ENCODE results near the gene HINT3. TPM values are rescaled to one million over a fixed set of nuclear protein-coding genes. Genes with fewer than 3 reads are reported as not detected.

The HINT3 gene
- polyA plus RNA-seq, 1 donor (not counting 4 experiments of a cell fraction or from before 2014, with no cell fraction given): 3.9 TPM

DNA sequence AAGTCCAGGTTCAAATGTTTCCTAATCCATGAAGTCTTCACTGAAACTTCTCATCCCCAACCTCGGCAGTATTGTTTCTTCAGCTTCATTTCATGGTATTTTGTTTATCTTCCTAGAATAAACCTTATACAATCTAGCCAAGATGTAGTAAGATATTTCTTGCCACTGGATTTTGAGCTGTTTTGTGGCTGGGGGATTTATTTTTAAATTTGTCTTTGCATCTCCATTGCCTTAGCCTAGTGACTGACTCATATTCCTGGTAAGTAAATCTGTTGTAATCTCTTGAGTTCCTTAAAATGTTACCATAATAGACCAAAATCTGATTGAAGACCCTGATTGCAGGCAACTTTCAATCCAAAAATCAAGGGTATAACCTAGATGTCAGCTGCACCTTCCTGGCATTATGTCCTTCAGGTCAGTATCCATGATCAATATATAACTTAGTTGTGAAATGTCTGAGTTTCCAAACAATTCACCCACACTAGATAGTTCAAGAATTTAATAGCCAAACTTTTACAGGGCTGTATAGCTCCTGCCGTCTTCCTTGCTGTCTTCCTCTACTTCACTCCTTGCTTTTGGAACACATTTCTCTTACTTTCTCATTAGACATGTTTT, 25.1 kb downstream of the HINT3 start:
- no peaks in the 10 kb centered on the region for H4K20me1 ChIP-seq (ENCODE audit: control insufficient read depth, extremely low read depth, insufficient read depth, low read length)
- FAIRE-seq: no peak
- no peak overlapping the region for H3K27ac ChIP-seq (ENCODE audit: control insufficient read depth, insufficient read depth, low read length)
- H3K79me2 ChIP-seq (ENCODE audit: control insufficient read depth, insufficient read depth, low read length): peaks cover 6% of the 10 kb centered on the region
- H2AFZ ChIP-seq (ENCODE audit: control insufficient read depth, low read length): no peak overlapping the region
- H3K4me1 ChIP-seq (ENCODE audit: control insufficient read depth, extremely low read depth, insufficient read depth, low read length): peaks cover 11% of the 10 kb centered on the region
- no peaks in the 10 kb centered on the region for H3K27me3 ChIP-seq (ENCODE audit: control insufficient read depth, extremely low read depth, insufficient read depth, low read length)
- TF ChIP-seq, protein P1, sequence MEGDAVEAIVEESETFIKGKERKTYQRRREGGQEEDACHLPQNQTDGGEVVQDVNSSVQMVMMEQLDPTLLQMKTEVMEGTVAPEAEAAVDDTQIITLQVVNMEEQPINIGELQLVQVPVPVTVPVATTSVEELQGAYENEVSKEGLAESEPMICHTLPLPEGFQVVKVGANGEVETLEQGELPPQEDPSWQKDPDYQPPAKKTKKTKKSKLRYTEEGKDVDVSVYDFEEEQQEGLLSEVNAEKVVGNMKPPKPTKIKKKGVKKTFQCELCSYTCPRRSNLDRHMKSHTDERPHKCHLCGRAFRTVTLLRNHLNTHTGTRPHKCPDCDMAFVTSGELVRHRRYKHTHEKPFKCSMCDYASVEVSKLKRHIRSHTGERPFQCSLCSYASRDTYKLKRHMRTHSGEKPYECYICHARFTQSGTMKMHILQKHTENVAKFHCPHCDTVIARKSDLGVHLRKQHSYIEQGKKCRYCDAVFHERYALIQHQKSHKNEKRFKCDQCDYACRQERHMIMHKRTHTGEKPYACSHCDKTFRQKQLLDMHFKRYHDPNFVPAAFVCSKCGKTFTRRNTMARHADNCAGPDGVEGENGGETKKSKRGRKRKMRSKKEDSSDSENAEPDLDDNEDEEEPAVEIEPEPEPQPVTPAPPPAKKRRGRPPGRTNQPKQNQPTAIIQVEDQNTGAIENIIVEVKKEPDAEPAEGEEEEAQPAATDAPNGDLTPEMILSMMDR (optimal IDR thresholded peaks at IDR 0.05 in 1 of 3, IDR thresholded peaks at IDR 0.05 in 1 of 3, conservative IDR thresholded peaks at IDR 0.05 in 1 of 3; ENCODE audit: extremely low read depth in 1 of 3, insufficient read depth in 2 of 3, low read length in 3 of 3): no peak
- no peak for TF ChIP-seq EZH2 (IDR thresholded peaks at IDR 0.05; ENCODE audit: low read length)
- dilution Hi-C loops (cut with MboI; ENCODE audit: extremely low pct_ligation_motif_present, low sequenced_read_pairs): no loop called here
- no peaks in the 10 kb centered on the region for H3K9me3 ChIP-seq (ENCODE audit: control insufficient read depth, low read depth, low read length)
- no peak overlapping the region for H3K4me2 ChIP-seq (ENCODE audit: control insufficient read depth, extremely low read depth, insufficient read depth, low read depth, low read length)
- peaks cover 2% of the 10 kb centered on the region for H3K9me1 ChIP-seq (ENCODE audit: control insufficient read depth, extremely low read depth, insufficient read depth, low read length)
- no peak for DNase-seq (ENCODE audit: low read depth, low spot score)
- no peak overlapping the region for H3K9ac ChIP-seq (ENCODE audit: control insufficient read depth, extremely low read depth, insufficient read depth, low read length)
- H3K36me3 ChIP-seq (ENCODE audit: control insufficient read depth in 2 of 2, extremely low read depth in 1 of 2, insufficient read depth in 2 of 2, low read length in 2 of 2): peaks cover 0 to 1% of the 10 kb centered on the region in 2 experiments
- H3K4me3 ChIP-seq (ENCODE audit: control insufficient read depth in 2 of 3, extremely low read depth in 1 of 3, insufficient read depth in 2 of 3, low read depth in 1 of 3, low read length in 3 of 3): no peak overlapping the region

DNA sequence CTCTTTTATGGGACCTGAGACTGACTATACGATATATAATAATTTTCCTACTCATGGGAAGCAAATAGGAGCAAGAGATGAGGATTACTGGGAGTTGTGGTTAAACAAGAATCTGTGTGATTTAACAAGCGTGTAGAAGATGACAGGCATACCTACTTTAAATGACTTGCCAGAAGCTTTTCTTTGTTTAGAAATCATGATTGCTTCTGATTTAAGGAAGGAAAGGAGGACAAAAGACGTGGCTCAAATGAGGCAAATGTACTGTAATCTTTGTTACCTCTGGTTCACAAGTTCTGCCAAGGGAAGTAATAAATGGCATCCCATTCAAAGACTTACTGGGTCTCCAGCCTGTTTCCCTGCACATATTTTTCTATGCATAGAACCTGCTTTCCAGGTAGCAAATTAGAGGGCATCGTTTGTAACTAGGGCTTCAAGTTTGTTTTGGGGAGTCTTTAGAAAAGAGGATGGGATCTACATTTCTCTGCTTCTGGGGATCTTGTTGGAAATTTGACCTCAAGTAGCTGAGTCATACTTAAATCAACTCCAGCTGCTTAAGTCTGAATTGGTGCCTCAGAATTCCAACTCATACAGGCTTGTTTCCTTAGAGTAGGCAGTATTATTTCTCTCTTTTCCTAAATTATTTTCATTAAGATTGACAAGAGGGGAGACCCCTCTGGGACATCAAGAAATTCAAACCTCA, 26.8 kb downstream of the HINT3 start:
- no peak overlapping the region for H3K4me2 ChIP-seq (ENCODE audit: control insufficient read depth, extremely low read depth, insufficient read depth, low read depth, low read length)
- FAIRE-seq (no peak), DNase-seq (ENCODE audit: low read depth, low spot score) (no peak)

More for the DNA sequence above, 26.8 kb downstream of the HINT3 start:
- no peaks in the 10 kb centered on the region for H3K9me3 ChIP-seq (ENCODE audit: control insufficient read depth, low read depth, low read length)
- no peak overlapping the region for H3K4me3 ChIP-seq (ENCODE audit: control insufficient read depth in 2 of 3, extremely low read depth in 1 of 3, insufficient read depth in 2 of 3, low read depth in 1 of 3, low read length in 3 of 3)
- H4K20me1 ChIP-seq (ENCODE audit: control insufficient read depth, extremely low read depth, insufficient read depth, low read length): no peaks in the 10 kb centered on the region
- no peaks in the 10 kb centered on the region for H3K27me3 ChIP-seq (ENCODE audit: control insufficient read depth, extremely low read depth, insufficient read depth, low read length)
- no peak overlapping the region for H2AFZ ChIP-seq (ENCODE audit: control insufficient read depth, low read length)
- H3K79me2 ChIP-seq (ENCODE audit: control insufficient read depth, insufficient read depth, low read length): peaks cover 22% of the 10 kb centered on the region
- peaks cover 2% of the 10 kb centered on the region for H3K9me1 ChIP-seq (ENCODE audit: control insufficient read depth, extremely low read depth, insufficient read depth, low read length)
- dilution Hi-C loops (cut with MboI; ENCODE audit: extremely low pct_ligation_motif_present, low sequenced_read_pairs): no loop called here
- H3K4me1 ChIP-seq (ENCODE audit: control insufficient read depth, extremely low read depth, insufficient read depth, low read length): peaks cover 20% of the 10 kb centered on the region
- TF ChIP-seq, protein P1 (optimal IDR thresholded peaks at IDR 0.05 in 1 of 3, IDR thresholded peaks at IDR 0.05 in 1 of 3, conservative IDR thresholded peaks at IDR 0.05 in 1 of 3; ENCODE audit: extremely low read depth in 1 of 3, insufficient read depth in 2 of 3, low read length in 3 of 3): no peak
- TF ChIP-seq EZH2 (IDR thresholded peaks at IDR 0.05; ENCODE audit: low read length): no peak
- peaks cover 0 to 1% of the 10 kb centered on the region in 2 experiments for H3K36me3 ChIP-seq (ENCODE audit: control insufficient read depth in 2 of 2, extremely low read depth in 1 of 2, insufficient read depth in 2 of 2, low read length in 2 of 2)
- no peak overlapping the region for H3K27ac ChIP-seq (ENCODE audit: control insufficient read depth, insufficient read depth, low read length)
- H3K9ac ChIP-seq (ENCODE audit: control insufficient read depth, extremely low read depth, insufficient read depth, low read length): no peak overlapping the region

Measured in keratinocyte (primary cell).